Stimulated activated CD4-positive, alpha-beta T cell treated with anti-CD3 and anti-CD28 coated beads, Interleukin-2, amount 100 ng/mL, for 24 hours (primary cell): Measurements from ENCODE around the gene TRAF3IP1.
"Not testable (repeated sequence)": the region's sequence is repeated elsewhere in the genome, so short reads cannot be mapped to it uniquely, and the experiment has no call there.

ENCODE experiments used
- DNase-seq, 2 donors: peaks; one replicate each; pipeline ENCODE4 v3.0.0-alpha.2; 2020

The TRAF3IP1 gene

GRCh38 chr2:238382381-238382781 lies 62.1 kb downstream of the TRAF3IP1 start:
- DNase-seq = no peak

- no peak for DNase-seq
Observed at GRCh38 chr2:238383135-238383534, 62.8 kb downstream of the TRAF3IP1 start.

GRCh38 chr2:238383743-238384380 lies 63.5 kb downstream of the TRAF3IP1 start:
- no peak for DNase-seq

- no peak for DNase-seq
Observed at GRCh38 chr2:238387332-238387731, 67.0 kb downstream of the TRAF3IP1 start.

GRCh38 chr2:238388794-238389193 lies 68.5 kb downstream of the TRAF3IP1 start:
- DNase-seq = no peak

GRCh38 chr2:238389988-238390589 lies 69.8 kb downstream of the TRAF3IP1 start:
- DNase-seq = no peak

GRCh38 chr2:238391042-238391689 lies 70.8 kb downstream of the TRAF3IP1 start:
- DNase-seq = no peak

- no peak for DNase-seq
Observed at GRCh38 chr2:238396663-238397062, 76.3 kb downstream of the TRAF3IP1 start.

- DNase-seq = no peak
Observed at GRCh38 chr2:238397356-238397755, 77.0 kb downstream of the TRAF3IP1 start.

- DNase-seq = no peak
Observed at GRCh38 chr2:238398577-238398976, 78.3 kb downstream of the TRAF3IP1 start.

GRCh38 chr2:238399094-238399493 lies 78.8 kb downstream of the TRAF3IP1 start:
- no peak for DNase-seq

- DNase-seq = no peak
Observed at GRCh38 chr2:238401551-238401950, 81.2 kb downstream of the TRAF3IP1 start.

GRCh38 chr2:238403632-238404405 lies 83.5 kb downstream of the TRAF3IP1 start:
- no peak for DNase-seq

GRCh38 chr2:238404406-238405216 lies 84.3 kb downstream of the TRAF3IP1 start:
- no peak for DNase-seq

GRCh38 chr2:238405217-238405555 lies 84.9 kb downstream of the TRAF3IP1 start:
- not testable (repeated sequence) for DNase-seq

- no peak for DNase-seq
Observed at GRCh38 chr2:238406221-238406997, 86.1 kb downstream of the TRAF3IP1 start.

GRCh38 chr2:238406998-238407285 lies 86.6 kb downstream of the TRAF3IP1 start:
- DNase-seq = no peak

- no peak for DNase-seq
Observed at GRCh38 chr2:238407566-238407965, 87.2 kb downstream of the TRAF3IP1 start.

- DNase-seq = no peak
Observed at GRCh38 chr2:238408615-238409340, 88.5 kb downstream of the TRAF3IP1 start.

- no peak for DNase-seq
Observed at GRCh38 chr2:238409341-238410199, 89.3 kb downstream of the TRAF3IP1 start.
